GM21526 (cell line): Measurements from ENCODE around the gene NDFIP2.

ENCODE experiments used
- ATAC-seq: cut with Tn5 transposase; IDR thresholded peaks from one replicate; pipeline ENCODE4 v1.9.1; 2021; ENCODE audit warnings: moderate library complexity; ENCODE audit not compliant: unreplicated experiment, low FRiP score

The NDFIP2 gene

DNA sequence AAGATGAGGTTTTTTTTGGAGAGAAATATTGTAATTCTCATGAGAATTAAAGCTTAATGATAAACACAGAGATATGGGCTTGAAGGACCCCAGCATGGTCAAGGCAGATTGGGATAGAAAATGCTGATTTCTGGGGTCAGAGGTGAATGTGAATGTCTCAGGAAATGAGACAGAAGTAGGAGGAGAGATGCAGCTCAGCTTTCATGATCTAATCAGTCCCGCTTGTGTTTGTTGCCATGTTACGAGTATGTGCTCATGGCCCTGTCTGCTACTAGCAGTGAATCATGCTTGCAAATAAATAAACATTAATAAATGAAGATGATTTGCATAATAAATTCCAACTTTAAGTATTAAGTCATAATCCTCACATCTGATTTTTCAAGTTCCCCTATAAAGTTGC, 23.0 kb upstream of the NDFIP2 start:
- ATAC-seq, result no peak

DNA sequence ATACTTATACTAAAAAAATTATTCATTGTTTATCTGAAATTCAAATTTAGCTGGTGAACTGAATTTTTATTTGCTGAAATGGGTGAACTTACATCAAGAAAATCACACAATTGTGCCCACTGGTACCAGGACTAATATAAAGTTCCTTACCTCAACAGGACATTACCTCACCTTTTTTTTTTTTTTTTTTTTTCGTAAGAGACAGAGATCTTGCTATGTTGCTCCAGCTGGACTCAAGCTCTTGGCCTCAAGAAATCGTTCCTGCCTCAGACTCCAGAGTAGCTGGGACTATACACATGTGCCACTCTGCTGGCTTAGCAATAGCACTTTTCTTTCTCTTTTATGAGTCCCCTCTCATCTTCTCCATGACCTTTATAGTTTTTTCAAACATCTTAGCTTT, 22.5 kb upstream of the NDFIP2 start:
- no peak for ATAC-seq

- ATAC-seq, result no peak
These were observed 21.0 kb upstream of the NDFIP2 start for GRCh38 chr13:79459906-79460305.

GRCh38 chr13:79462895-79463294, 18.1 kb upstream of the NDFIP2 start:
- no peak for ATAC-seq

- no peak for ATAC-seq
These were observed 17.4 kb upstream of the NDFIP2 start for GRCh38 chr13:79463604-79464003.

DNA sequence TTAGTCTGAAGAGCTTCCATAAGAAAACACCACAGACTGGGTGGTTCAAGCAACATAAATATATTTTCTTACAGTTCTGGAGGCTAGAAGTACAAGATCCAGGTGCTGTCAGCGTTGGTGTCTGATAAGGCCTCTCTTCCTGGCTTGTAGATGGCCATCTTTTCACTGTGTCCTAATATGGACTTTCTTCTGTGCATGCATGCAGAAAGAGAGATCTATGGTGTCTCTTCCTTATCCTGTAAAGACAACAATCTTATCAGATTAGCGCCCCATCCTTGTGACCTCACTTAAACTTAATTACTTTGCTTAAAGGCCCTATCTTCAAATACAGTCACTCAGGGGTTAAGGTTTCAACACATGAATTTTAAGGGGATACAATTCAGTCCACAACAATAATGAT, 14.1 kb upstream of the NDFIP2 start:
- no peak for ATAC-seq

DNA sequence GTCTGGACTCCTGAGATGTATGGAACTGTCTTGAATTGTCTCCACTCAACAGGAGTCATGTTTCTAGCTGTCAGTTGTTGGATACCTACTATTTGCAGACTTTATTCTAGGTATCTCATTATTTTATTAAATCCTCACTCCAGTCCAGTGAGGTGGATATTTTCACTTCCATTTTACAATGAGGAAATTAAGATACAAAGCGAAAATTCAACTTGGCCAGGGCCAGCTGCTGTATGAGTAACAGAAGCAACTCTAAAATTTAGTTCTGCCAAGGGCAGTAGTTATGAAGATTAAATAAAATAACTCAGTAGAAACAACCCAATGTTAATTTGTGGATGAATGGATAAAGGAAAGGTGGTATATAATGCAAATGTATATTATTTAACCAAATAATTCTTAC, 12.6 kb upstream of the NDFIP2 start:
- no peak for ATAC-seq

- no peak for ATAC-seq
These were observed 12.1 kb upstream of the NDFIP2 start for GRCh38 chr13:79468819-79469218.

- no peak for ATAC-seq
These were observed 11.3 kb upstream of the NDFIP2 start for GRCh38 chr13:79469608-79470007.

DNA sequence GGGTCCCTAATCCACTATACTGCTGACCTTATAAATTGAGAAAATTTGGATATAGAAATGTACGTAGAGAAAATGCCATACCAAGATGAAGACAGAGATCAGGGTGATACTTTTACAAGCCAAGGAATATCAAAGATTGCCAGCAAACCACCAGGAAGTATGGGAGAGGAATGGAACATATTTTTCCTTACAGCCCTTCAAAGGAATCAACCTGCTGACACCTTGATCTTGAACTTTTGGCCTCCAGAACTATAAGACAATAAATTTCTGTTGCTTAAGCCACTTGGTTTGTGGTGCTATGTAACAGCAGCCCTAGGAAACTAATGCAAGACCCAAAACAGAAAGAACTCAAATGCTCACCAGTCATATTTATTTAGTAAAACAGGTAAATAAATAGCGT, 10.3 kb upstream of the NDFIP2 start:
- no peak for ATAC-seq

DNA sequence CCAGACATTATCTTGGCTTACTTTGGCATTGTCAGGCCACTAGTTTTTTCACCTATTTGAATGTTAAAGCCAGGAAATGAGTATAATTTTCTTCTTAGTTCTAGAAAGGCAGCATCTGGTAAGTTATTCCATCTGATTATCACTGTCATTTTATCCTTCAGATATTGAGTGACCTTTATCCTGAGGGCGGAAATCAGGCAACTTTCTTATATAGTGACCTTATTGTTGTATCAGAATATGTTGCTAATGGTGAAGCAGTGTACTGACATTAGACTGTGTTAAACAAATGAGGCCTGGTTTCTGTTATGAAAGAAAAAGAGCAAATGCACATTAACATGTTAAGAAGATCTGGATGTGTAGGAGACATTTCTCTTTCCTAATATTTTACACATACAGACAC, 5.4 kb upstream of the NDFIP2 start:
- ATAC-seq, result no peak

DNA sequence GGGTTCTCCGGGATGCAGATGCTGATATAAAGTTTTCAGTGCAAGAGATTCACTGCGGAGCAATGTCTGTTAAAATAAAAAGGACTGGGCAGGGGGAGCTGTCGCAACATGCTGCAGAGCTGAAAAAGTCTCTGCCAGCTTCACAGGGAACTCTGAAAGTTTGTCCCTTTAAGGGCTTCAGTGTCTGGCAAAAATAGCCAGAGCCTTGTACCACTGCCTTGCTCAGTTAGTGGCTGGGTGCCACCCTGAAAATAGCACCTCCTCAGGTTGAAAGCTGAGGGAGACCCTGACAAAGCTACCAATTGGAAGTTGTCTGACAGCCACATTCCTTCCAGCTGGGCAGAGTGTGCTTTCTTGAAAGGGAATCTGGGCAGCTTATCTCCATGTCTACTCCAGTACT, 3.0 kb upstream of the NDFIP2 start:
- no peak for ATAC-seq

DNA sequence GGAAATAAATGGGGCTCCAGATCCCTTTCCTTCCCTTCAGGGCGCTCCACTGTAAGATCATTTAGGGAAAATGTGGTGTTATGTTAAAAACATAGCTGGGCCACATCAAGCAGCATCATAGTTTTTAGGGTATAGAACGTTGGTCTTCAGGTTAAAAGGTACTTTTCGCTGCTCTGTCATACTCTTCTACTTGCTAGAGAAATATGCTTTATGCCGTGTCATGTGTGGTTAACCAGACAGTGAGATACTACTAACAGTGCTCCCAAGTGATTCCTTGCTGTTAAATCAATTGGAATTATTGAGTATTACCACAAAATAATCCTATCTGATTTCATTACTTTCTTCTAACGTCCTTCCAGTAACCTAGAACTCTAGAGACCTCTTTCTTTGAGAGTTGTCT, 1.1 kb upstream of the NDFIP2 start:
- no peak for ATAC-seq

DNA sequence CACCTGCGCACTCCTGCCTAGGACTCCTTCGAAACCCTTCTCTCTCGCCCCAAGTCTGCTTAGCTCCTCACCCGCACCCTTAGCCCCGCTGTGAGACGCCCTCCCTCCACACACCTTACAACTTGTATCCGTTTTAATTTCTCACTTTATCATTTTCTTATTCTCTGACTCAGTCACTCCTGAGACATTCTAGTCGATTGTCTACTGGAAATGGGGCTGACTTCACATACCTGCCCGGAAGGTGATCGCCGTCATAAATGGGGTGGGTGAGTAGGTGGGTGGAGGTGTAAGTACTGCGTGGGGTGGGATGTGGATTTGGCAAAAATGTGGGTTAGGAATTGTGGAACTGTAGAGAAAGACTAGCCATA, 714 bp downstream of the NDFIP2 start:
- peak; percentile 37 for ATAC-seq

DNA sequence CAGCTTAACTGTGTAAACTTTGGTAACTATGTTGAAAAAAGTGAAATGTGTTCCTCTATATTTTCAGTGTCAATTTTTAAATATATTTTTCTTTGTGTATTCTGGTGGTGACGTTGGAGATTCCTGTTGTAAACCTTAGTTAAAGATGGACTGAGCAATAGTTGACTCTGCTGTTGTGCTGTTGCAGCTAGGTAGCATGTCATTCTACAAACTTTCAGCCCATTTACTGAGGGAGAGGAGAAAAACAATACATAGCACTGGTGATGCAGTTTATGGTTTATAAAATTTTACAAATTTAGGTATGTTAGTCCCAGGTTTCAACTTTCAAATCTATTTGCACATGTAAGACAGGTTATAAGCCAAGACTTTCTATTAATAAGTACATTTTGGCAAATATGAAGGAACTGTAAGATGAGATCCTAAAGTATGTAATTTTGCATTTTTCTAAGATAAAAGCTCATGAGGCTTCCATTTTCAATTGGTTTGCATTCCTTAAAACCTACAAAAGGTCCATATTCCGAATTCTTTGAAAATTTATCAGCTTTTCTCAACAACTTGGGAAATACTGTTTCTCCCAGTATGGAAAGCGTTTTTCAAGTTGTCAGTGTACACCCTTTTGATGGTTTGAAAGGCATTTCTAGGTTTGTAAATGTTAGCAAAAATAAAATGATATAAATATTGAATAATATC, 1.5 kb downstream of the NDFIP2 start:
- no peak for ATAC-seq

DNA sequence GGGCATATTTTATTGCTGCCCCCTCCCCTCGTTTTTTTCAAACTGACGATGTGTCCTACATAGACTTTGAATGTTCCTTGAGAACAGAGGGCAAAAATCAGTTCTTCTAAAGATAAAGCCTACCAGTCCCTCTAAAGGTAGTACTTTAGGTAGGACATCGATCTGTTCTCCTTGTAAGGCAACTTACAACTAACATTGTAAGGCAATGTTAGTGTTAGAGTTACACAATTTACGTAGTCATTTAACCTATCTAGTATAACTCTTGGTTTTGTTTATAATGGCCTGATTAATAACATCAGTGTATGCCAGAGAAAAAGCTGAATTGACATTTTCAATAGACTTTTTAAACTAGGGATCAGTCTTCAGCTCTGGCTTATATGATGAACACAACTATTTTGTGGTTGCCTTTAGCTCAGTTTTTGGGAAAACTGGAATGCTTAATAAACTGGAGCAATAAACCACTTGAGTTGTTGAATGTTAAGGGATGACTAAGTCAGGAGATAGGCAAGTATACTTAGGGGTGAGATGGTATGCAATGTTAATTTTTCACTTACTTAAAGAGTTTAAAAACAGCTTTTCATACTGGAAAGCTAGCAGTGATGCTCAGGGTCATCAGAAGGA, 2.2 kb downstream of the NDFIP2 start:
- ATAC-seq, result no peak

- ATAC-seq, result no peak
These were observed 4.3 kb downstream of the NDFIP2 start for GRCh38 chr13:79485014-79485811.

GRCh38 chr13:79486433-79487188, 5.7 kb downstream of the NDFIP2 start:
- ATAC-seq, result no peak

- ATAC-seq, result no peak
These were observed 9.4 kb downstream of the NDFIP2 start for GRCh38 chr13:79490326-79490725.

DNA sequence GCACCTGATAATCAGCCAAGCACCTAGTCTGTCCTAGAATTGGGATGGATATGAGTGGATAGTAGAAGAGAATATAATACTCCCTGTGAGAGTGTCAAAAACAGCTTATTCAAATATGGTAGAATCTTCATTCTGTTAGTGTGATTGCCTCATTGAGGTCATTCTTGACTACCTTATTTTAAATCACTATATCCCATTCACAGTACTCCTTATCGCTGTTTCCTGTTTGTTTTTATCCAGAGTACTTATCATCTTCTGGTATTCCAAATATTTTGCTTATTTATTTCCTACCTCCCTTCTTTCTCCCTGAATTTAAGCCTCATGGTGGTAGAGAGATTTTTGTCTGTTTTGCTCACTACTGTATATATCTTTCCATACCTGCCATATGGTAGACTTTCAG, 9.9 kb downstream of the NDFIP2 start:
- no peak for ATAC-seq

GRCh38 chr13:79491715-79492114, 10.8 kb downstream of the NDFIP2 start:
- no peak for ATAC-seq
